ENCODE data around the gene TOP3B.

GRCh38 chr22:21942407-21943343, 39.9 kb downstream of the TOP3B start:
- TF ChIP-seq POLR2A (IDR thresholded peaks at IDR 0.05), result no peak
- peak in 2 of 4 experiments; percentile 8 to 9 for TF ChIP-seq CTCF (IDR thresholded peaks at IDR 0.05)
- peak; percentile 62 for TF ChIP-seq POLR2AphosphoS5 (IDR thresholded peaks at IDR 0.05)
- TF ChIP-seq EP300 (IDR thresholded peaks at IDR 0.05), result no peak
